Kidney glomerular epithelial cell (primary cell): ENCODE results near the gene GNAQ.
A peak's percentile ranks its signal among the peaks of the same experiment; 100 is the strongest.

Experiments
- DNase-seq: peaks from one replicate; lab custom pipeline; 2025; lab: John Stamatoyannopoulos, UW

The GNAQ gene

DNA sequence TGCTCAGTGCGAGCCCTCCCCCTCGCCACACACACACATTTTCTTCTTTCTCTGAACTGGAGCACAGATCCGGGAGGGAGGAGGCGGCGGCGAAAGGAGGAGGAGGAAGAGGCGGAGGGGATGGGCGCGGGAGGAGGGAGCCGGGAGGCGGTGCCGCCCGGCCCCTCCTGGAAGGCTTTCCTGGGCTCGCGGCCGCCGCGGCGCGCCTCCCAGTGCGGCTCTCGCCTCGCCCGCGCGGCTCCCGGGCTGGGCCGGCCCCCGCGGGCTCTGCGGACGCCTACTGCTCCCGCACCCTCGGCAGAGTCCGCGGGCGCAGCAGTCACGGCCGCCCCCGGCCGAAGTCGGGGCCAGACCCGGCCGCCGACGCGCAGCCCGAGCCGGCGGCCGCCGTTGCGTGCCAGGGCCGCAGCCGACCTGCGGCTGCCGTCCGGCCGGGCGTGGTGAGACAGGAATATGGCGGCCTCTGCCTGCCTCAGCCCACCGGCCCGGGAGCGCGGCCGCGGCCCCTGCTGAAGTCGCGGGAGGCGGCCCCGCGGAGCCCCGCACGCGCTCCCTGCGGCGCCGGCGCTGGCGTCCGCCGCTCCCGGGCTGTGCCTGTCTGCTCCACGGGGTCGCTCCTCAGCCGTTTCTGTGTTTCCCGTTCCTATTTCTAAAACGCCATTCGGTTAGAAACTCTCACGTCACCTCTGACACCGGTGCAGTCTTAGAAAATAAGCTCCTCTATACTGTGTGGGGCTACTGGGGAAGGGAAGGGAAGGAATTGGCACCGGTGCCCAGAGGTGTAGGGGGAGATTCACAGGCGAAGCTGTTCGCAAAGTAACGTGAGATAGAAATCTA is 500 bp upstream of the GNAQ start:
- DNase-seq, result peak; percentile 87

DNA sequence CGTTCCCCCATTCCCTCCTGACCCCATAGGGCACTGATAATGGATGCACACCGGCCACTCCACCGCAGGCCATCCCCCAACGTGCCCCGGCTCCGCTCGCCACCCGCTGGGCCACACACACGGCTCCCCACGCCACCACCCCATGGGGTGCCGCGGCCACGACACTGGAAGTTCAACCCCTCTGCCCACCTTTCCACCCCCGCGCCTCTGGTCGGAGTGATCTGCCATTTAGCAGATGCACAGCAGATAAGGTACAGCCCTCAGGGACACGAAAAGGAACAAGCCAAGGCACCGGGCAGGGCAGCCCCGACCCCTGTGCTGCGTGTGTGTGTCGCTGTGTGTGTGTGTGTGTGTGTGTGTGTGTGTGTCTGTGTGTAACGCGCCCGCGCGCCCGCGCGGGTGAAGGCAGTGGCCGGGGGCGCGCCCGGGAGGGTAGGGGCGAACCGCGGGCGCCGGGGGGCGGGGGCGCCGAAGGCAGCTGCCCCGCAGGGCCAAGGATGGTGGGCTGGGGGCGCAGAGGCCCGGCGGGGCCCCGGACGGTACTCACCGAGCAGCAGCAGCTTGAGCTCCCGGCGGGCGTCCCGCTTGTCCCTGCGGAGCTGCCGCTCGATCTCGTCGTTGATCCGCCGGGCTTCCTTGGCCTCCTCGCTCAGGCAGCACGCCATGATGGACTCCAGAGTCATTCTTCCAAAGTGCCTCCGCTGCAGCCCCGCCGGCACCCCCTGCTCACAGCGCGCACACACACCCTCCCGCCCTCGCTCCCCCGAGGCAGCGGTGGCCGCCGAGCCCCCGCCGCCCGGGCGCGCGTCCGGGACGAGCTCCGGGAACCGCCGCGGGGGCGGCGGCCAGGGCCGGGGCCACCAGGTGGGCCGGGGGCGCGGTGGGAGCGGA is 813 bp downstream of the GNAQ start:
- peak; percentile 35 for DNase-seq

DNA sequence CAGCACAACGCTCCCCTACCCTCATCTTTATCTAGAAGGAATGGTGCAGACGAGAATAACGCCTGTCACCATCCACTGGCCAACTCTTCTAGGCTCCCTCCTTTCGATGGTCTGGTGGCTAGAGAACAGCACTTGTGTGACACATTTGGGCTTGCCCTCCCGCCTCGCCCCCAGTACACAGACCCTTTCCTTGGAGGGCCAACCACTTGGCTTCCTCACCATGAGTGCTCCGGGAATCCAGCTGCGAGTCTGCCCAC is 1.4 kb downstream of the GNAQ start:
- no peak for DNase-seq

DNA sequence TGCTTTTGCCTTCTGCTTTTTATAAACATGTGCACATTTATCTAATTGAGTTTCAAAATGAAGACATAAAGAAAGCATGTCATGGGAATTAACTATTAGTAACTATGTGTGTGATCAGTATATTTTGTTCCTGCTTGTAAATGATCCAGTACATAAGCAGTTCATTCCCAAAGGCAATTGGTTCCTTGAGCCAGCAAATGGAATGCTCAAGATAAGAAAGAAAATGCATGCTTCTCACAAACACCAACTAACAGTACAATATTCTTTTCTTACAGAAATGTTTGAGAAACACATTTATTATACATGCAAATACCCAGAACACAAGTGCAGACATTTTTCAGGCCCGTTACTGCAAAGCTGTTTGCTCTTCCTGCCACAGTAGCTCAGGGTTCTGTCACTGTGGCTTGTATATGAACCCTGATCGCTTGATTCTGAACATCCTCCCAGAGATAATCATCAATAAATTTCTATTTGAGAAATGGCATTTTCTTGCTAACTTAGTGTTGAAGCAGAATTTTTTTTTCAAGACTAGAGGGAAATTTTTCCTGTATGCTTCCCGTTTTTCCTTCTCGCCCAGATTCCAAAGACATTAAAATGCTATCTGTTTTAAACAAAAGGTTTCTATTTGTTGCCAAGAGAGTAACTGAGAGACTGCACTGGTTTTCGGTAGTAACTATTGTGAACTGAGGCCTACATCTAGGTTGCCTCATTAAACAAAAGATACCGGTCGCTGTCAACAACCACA is 1.9 kb downstream of the GNAQ start:
- no peak for DNase-seq

DNA sequence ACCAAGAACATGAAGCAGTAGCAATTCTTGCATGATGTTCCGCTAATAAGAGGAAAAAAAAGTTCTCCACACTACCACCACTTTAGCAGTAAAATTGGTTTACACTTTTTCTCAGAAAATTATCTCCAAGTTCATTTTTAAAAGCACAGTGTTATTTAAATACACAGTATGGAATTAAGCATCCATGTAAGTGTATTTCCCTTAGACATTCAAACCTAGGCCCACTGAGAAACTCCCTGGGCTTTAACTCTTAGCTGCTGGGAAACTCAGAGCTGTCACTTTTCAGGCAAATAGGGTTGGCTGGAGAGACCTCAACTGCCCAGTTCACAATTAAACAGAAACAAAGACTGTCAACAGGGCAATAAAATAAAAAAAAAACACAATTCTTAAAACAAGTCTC is 2.7 kb downstream of the GNAQ start:
- DNase-seq, result no peak

DNA sequence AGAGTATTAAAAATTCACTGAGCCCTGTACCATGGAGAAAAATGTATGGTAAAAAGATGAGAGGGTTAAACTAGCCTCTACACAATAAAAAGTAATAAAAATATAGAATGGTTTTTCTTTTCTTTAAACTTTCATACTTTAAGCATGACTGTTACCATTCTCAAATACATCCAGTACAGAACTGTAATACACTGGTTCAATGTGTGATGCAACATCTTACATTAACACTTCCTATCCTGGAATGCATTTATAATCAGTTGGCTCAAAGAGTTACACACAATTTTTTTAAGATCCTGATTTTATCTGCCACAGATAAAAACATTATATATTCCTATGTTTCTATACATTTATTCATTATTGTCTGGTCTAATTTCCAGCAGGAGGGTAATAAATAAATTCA is 4.7 kb downstream of the GNAQ start:
- no peak for DNase-seq

DNA sequence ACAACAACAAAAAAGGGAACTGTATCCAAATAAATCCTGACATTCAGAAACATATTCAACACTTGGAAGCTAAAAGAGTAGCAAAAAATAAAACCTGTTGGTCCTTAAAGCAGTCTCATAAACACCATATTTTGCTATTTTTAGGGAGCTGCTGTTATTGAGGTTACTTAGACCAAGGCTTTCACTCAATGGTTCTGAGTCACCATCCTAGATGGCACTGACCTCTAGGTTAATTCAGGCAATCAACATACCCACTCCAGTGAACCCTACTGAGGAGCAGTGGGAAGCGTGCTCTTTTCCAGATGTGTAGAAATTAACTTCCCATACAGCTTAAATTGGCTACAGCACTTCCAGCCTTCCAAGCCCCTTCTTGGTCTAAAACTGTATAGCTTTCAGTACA is 5.2 kb downstream of the GNAQ start:
- DNase-seq, result no peak

DNA sequence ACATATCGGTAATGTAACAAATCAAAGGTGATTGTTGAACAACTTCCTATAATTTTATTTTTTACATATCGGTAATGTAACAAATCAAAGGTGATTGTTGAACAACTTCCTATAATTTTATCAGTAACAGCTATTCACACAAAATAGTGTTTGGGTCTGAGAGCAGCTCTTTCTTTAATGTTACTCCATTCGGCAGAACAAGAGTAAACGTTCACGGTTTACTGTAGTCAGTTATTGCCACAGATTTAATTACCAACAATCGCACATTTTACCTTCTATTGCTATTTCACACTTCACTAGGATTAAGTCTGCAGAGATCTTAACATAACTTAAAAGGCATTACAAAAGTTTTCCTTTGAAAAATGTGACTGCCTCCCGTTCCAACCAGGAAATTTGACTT is 6.4 kb downstream of the GNAQ start:
- no peak for DNase-seq

DNA sequence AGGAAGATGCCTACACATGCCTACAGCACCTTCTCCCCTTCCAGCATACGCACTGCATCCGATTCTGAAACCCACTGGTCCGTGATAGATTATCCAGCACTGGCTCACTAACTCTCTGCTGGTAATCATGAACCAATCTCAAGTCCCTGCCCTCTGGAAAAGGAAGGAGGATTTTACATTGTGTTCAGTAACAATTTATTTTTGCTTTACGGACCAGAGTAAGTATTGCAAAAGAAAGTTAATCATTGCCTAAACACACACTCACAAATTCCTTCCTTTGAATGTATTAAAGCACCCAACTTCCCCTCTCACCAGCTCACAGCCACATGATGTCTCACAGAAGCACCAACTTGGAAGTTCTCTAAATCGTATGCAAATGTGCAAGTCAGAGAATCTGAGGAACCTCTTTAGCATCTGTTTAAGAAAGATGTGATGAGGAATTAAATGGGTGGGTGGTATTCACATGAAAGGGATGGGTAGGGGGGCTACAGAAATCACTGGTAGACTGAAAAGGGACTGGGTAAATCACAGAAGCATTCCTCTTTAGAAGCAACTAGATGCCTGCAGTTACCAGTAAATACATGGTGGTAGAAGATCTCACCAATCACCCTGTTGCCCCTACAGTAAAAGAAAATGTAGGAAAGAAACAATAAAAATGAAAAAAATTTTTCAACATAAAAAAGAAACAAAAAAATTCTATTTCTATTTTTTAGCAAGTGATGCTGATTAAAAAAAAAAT is 8.4 kb downstream of the GNAQ start:
- peak; percentile 99 for DNase-seq

DNA sequence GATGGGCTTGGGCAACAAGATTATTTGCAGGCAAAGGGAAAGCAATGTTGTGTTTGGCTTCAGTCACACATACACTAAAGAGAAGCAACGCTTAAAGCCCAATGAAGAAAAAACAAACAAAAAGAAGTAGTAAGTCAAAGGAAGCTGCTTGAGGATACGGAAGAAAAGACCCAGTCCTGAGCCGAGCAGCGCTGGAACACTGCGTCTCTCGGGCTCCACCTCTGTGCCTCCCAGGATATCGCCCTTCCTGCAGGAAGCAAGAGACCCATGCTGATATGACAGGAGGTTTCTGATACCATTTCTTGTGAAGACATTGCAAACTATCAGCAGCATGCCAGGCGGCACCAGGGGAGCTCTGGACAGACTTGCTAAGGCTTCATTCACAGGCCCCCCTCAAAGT is 9.9 kb downstream of the GNAQ start:
- peak; percentile 23 for DNase-seq

DNA sequence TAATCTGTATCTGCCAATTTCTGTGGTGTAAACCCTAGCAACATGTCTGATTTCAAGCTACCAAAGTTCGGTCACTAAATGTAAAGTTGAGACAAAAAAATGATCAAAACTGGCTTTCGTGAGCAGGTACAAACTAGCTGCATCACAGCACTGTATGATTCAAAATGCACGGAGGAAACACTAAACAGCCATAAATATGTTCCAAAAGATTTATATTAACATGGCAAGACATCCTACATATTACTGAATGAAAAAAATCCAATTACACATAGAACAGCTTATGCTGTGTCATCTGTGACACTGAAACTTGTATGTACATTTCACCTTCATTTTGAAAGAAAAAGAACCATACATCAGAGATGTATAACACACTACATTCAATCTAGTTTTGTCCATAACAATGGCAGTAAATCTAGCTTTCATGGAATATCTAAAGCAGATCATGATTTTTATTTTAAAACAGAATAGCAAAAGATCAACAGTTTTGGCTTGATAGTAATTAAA is 14.4 kb downstream of the GNAQ start:
- DNase-seq, result no peak

DNA sequence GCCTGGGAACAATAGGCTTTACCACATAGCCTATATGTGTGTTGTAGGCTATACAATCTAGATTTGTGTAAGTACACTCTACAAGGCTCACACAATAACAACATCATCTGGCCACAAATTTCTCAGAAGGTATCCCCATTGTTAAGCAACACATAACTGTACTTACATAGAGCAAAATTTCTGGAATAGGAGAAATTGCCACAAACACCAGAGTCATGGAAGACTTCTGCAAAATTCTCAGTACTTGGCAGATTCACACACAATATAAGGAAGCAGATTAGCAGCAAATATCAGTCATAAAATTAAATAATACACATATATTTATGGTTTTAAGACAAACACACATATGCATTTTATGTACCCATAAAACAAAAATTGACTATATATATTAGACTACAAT is 16.4 kb downstream of the GNAQ start:
- no peak for DNase-seq

DNA sequence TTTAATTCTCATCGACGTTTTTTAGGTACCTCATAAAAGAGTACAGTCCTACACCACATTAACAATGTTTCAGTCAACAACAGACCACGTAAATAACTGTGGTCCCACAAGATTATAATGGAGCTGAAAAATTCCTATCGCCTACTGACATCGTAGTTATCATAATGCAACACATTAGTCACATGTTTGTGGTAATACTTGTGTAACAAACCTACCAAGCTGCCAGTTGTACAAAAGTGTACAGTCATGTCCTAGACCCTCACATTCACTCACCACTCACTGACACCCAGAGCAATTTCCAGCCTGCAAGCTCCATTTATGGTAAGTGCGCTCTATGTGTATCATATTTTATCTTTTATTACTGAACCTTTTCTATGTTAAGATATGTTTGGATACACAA is 16.8 kb downstream of the GNAQ start:
- no peak for DNase-seq

DNA sequence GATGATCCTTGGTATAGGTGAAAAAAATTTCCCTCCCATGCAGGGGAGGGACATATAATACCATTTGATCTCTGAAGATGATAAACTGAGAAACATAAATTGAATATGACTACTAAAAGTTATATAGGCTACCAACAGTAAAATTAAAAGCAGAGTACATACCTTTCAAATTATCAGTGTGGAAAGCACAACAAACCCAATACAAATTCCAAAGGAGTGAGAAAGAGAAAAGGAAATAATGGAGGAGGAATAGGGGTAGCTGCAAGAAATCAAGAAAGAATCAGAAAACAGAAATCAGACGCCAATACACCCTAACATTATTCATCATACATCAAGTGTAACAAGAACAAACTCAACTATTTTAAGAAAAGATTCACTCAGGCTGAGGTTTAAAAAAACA is 17.7 kb downstream of the GNAQ start:
- peak; percentile 11 for DNase-seq

DNA sequence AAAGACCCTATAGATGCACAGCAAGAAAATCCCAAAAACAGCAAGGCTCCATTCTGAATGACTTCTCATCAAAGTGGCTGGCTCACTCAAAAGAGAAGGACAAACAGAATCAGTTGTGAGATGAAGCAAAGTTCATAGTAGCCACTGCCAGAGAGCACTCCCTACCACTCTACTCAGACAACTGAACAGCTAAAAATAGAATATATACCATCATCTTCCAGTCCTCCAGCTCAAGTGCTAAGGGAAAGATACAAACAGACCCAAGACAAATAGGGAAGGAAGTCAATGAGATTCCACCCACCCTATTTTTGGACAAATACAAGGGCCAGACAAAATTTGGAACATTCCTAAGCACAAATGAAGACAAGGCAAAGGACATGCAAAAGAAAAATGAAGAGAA is 20.6 kb downstream of the GNAQ start:
- DNase-seq, result no peak

DNA sequence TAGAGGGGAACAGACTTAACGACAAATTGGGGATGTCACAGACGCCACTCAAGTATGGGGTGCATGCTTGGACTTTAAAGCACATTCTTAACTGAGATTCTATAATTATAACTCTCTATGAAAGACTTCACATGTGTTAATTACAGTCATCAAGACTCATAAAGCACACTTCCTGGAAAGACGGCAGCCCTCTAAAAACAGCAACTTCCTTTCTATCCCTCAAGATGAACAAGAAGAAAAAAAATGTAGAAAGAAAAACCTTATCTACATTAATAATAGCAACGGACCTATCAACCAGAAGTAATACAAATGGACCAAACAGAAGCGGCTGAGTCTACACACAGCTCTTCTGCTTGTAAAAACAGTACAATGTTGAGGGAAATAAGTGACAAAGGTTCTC is 21.2 kb downstream of the GNAQ start:
- DNase-seq, result no peak

DNA sequence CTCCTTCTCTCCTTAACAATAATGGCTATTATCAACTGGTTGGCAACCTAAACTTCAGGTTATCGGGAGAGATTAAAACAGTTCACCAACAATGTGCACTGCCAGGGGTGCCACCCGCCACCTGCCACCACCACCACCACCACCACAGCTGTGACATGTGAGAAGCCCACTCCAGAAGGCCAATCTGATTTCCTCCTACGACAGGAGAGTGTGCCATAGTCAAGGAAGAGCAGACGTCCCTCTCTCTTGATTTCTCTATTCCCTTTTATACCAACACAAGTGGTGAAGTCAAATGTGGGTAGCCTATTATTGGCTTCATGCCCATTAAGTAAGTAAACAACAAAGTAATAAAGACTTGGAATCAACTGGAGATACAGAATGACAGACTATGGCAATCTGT is 22.4 kb downstream of the GNAQ start:
- no peak for DNase-seq

DNA sequence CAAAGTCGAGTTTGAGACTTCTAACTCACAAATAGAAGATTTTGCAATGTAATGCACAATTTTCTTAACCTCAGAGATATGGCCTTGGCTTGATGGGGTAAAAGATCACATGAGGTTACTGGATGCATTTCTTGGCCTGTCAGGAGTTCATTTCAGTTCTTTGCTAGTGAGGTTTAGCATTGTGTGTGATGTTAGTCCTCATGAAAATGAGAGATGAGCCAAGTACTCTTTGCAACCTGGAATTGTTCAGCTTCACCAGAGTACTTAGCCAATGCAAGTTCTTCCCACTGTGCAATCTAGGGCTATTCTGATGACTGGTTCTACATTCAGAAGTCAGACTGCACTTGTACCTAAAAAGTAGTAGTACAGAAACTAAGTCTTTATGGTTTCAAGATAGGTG is 24.9 kb downstream of the GNAQ start:
- DNase-seq, result no peak

DNA sequence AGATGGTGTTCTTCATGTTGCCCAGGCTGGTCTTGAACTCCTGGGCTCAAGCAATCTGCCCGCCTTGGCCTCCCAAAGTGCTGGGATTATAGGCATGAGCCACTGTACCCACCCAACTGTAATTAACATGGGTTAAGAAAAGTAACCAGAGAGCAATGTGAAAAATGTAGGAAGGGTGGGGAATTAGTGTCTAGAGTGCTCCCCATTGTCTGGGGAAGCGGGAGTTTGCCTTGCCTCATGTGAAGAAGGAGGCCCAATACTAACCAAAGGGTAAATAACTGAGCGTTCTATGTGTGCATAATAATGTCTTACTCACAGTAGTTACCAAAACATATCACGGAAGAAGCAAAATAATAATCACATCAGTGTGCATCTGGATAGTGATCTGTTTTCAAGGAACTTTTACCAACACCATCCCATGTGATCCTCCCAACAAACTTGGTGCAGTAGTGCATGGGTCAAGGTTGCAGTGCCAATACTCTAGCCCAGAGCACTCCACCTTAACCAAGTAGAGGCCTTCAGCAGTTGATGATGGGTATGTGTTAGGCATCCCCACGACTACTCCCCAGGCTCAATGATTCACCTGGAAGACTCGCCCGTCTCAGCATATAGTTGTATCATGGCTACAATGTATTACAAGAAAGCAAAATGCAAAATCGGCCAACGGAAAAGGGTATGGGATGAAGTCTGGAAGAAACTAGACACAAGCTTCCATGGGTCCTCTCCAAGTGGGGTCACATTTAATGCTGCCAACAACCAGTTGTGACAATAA is 26.2 kb downstream of the GNAQ start:
- no peak for DNase-seq

DNA sequence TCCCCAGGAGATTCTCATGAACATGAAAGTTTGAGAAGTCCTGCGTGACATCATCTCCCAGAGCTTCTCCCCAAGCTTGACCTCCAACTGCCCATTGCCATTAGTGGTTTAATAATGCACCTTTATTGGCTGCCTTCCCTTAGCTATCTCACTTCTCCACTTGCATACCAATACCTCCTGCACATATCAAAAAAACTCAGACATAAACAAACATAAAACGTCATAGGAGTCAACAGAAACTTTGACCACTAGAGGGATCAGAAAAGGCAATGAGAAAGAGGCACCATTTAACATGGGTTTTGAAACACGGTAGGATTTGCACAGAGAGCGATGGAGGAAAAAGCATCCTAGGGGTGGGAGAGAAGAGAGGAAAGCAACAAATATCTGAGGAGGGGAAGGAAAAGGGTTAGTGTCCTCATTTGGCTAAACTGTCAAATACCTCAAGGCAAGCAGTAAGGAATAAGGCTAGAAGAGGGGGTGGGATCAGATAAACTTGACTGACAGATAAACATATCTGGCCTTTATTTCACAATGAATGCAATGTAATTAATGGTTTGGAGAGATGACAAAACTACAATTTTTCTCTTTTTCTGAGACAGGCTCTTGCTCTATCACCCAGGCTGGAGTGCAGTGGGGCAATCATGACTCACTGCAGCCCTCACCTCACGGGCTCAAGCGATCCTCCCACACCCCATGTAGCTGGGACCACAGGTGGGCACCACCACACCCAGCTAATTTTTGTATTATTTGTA is 27.0 kb downstream of the GNAQ start:
- DNase-seq, result peak; percentile 29
